Measurements from ENCODE around the gene GOLGA8B. TPM values are rescaled to one million over a fixed set of nuclear protein-coding genes. Genes with fewer than 3 reads are reported as not detected.

The GOLGA8B gene
- total RNA-seq, 1 donor from 2014 or later = 215 TPM

DNA sequence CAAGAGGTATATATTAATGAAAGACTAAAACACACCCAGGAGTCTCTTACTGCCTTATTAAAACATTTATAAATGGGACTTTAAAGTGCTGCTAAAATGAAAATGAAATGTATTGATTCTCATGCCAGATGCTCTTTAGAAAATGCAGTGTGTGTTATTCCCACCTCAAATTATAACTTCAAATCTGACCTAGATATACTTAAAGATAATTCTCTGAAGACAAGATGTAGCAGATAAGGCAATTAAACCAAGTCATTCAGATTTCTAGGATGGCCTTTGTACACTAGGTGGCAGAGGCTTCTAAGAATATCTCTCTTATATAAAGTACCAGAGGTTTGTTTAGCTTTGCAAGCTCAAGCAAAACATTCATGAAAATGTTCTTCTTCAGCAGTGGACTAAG is 26.9 kb upstream of the GOLGA8B start:
- intact Hi-C loops (cut with micrococcal nuclease) = no loop called here
- Mint-ChIP-seq H3K36me3 (ENCODE audit: low read depth) (no peaks in the 10 kb centered on the region), H3K4me1 (ENCODE audit: low read depth) (peaks cover 13% of the 10 kb centered on the region), H3K9me3 (no peaks in the 10 kb centered on the region), H3K4me3 (ENCODE audit: low read depth) (no peak overlapping the region), H3K27ac (no peak overlapping the region), H3K27me3 (ENCODE audit: low read depth) (peaks cover 51% of the 10 kb centered on the region)
- DNase-seq (ENCODE audit: low spot score) = no peak

DNA sequence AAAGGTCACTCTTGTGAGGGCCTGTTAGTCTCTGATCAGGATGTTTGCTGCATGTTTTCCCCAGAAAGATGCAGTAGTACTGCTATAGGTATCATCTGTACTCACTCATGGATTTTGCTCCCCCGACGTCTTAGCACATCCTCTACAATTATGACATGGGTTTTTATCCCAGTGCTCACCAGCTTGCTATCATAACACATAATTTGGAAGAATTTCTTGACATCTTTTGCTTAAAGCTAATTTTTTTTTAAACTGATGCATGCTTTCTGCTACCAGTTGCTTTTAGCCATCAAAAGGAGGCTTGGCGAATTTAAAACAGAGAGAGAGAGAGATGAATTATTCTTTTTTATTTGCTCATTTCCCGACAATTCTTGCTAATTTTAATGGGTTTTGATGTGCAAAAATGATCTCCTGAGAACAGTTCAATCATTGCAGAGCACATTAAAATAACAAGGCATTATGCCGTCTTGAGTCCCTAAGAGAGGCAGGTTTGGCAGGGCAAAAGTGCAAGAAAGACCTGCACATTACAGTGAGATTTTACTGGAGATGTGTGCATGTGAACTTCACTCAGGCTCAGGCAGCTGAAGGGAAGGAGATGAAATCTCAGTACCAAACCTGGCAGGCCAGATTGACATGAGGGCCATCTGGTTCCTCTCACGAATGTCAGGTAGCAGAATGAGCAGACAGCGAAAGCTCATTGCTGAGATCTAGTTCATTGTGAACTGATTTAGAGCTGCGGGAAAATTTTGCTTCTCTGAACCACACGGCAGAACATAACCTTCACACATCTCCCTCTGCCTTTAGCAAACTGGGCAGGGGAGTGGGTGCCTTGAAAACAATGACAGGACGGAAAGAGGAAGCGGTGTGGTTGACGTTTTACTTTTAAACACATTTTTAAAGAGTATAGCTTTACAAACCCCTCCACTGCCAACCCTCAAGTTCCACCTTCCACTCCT is 25.9 kb upstream of the GOLGA8B start:
- no peak overlapping the region for H3K4me3 Mint-ChIP-seq (ENCODE audit: low read depth)
- no peak for DNase-seq (ENCODE audit: low spot score)
- H3K27ac Mint-ChIP-seq = no peak overlapping the region
- no peaks in the 10 kb centered on the region for H3K9me3 Mint-ChIP-seq
- H3K27me3 Mint-ChIP-seq (ENCODE audit: low read depth) = peaks cover 51% of the 10 kb centered on the region
- intact Hi-C loops (cut with micrococcal nuclease) = no loop called here
- H3K4me1 Mint-ChIP-seq (ENCODE audit: low read depth) = peaks cover 13% of the 10 kb centered on the region
- H3K36me3 Mint-ChIP-seq (ENCODE audit: low read depth) = no peaks in the 10 kb centered on the region

DNA sequence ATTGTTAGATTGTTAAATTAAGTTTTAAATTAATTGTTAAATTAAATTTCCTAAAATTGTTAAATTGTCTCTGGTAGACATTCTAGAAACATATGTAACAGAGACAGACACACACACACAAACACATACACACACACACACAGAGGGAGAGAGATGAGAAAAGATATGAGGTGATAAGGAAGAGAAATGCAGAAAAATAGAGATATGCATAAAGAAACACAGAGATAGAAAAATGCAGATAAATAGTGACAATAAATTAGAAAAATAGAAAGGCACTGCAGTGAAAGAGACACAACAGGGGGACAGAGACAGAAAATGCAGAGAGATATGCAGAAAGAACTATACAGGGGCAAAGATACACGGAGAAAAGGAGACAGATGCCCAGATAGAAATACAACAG is 25.1 kb upstream of the GOLGA8B start:
- intact Hi-C loops (cut with micrococcal nuclease) = no loop called here
- Mint-ChIP-seq H3K27me3 (ENCODE audit: low read depth) (peaks cover 57% of the 10 kb centered on the region), H3K9me3 (no peaks in the 10 kb centered on the region), H3K4me3 (ENCODE audit: low read depth) (no peak overlapping the region), H3K36me3 (ENCODE audit: low read depth) (no peaks in the 10 kb centered on the region), H3K27ac (no peak overlapping the region), H3K4me1 (ENCODE audit: low read depth) (peaks cover 13% of the 10 kb centered on the region)
- no peak for DNase-seq (ENCODE audit: low spot score)

DNA sequence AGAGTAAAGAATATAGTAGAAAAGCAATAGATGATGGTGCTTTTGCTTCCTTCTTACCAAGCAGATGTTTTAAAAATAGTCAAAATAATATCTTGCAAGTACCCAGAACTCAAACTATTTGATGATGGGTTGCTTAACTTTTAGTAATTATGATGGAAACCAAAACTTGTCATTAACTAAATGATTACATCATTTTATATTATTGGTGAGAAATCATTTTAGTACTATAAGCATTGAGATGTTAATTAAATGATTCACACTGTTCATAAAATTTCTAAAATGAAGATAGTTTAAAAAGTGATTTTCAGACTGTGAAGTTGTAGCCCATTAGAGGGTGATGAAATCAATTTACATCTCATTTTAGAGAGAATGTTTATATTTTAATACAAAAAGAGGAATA is 24.4 kb upstream of the GOLGA8B start:
- Mint-ChIP-seq H3K4me3 (ENCODE audit: low read depth) (no peak overlapping the region), H3K36me3 (ENCODE audit: low read depth) (no peaks in the 10 kb centered on the region), H3K4me1 (ENCODE audit: low read depth) (peaks cover 13% of the 10 kb centered on the region), H3K27me3 (ENCODE audit: low read depth) (peaks cover 57% of the 10 kb centered on the region), H3K27ac (no peak overlapping the region), H3K9me3 (no peaks in the 10 kb centered on the region)
- intact Hi-C loops (cut with micrococcal nuclease) = no loop called here
- no peak for DNase-seq (ENCODE audit: low spot score)

DNA sequence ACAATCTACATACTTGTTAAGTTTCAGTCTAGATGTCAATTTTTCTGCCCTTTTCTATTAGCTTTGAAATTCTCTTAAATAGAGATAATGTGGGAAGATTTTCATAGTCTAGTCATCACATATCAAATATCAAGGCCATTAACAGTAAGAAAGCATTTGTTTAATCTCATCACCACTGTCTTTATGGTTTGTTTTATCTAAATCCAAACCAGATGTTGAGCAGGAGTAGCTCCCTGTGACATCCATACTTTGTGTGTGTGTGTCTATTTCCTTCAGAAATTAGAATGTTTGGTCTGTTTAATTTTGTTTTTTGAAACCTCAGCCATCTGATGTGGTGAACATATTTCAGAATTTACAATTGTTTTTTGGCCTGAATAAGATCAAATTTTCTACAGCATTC is 23.1 kb upstream of the GOLGA8B start:
- peaks cover 13% of the 10 kb centered on the region for H3K4me1 Mint-ChIP-seq (ENCODE audit: low read depth)
- no peaks in the 10 kb centered on the region for H3K36me3 Mint-ChIP-seq (ENCODE audit: low read depth)
- H3K4me3 Mint-ChIP-seq (ENCODE audit: low read depth) = no peak overlapping the region
- no peak overlapping the region for H3K27ac Mint-ChIP-seq
- peaks cover 56% of the 10 kb centered on the region for H3K27me3 Mint-ChIP-seq (ENCODE audit: low read depth)
- no peak for DNase-seq (ENCODE audit: low spot score)
- intact Hi-C loops (cut with micrococcal nuclease) = no loop called here
- no peaks in the 10 kb centered on the region for H3K9me3 Mint-ChIP-seq

DNA sequence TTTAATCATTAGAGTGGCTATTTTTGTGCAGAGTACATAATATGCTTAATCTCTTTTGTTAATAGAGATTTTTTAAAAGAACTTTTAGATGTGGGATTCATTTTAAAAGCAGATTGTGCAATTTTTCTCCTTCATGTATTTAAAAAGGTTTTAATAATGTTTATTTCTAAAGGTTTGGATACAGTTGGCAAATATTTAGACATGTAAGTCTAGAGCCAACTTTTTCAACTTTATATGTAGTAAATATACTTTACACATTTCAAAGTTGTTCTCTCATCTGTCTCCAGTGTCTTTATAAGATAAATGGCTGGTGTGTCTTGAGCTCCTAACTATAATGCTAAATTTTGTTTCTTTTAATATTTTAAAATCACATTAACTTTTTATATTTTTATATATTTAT is 22.7 kb upstream of the GOLGA8B start:
- Mint-ChIP-seq H3K27me3 (ENCODE audit: low read depth) (peaks cover 54% of the 10 kb centered on the region), H3K27ac (no peak overlapping the region), H3K4me1 (ENCODE audit: low read depth) (peaks cover 13% of the 10 kb centered on the region), H3K4me3 (ENCODE audit: low read depth) (no peak overlapping the region), H3K9me3 (no peaks in the 10 kb centered on the region), H3K36me3 (ENCODE audit: low read depth) (no peaks in the 10 kb centered on the region)
- intact Hi-C loops (cut with micrococcal nuclease) = no loop called here
- no peak for DNase-seq (ENCODE audit: low spot score)

DNA sequence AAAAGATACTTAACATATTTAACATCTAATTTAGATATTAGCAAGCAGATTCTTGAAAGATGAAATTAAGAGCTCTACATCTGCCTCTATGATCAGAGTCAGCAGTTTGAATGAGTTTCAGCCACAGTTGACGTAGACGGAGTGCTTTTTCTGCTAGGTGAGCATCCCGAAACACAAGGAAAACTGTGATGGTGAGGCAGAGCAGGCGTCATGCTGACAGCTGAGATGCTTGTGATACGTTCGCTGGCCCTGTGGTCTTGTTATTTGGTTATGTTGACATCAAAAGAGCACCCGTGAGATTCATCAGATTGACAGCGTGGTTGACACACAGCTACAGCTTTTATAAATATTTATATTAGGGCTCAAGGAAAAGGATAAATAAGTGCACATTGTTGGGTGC is 19.6 kb upstream of the GOLGA8B start:
- no peak overlapping the region for H3K4me3 Mint-ChIP-seq (ENCODE audit: low read depth)
- DNase-seq (ENCODE audit: low spot score) = no peak
- peaks cover 58% of the 10 kb centered on the region for H3K27me3 Mint-ChIP-seq (ENCODE audit: low read depth)
- H3K36me3 Mint-ChIP-seq (ENCODE audit: low read depth) = no peaks in the 10 kb centered on the region
- no peaks in the 10 kb centered on the region for H3K4me1 Mint-ChIP-seq (ENCODE audit: low read depth)
- intact Hi-C loops (cut with micrococcal nuclease) = no loop called here
- H3K27ac Mint-ChIP-seq = no peak overlapping the region
- H3K9me3 Mint-ChIP-seq = no peaks in the 10 kb centered on the region

DNA sequence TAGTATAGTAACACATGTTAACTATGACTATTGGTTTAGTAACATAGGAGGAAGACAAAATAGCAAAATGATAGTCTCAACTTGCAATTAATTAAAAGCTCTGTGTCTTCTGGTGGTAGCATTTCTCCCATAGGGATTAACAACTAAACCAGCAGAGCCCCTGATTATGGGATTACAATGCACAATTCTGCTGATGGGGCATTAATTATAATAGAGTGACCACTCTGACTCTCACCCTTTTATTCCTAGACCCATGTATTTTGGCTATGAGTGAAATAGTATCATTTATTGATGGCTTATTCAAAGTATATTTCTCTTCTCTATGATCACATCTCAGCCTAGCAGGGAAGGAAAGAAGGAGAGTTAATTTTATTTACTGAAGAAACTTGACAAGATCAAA is 17.5 kb upstream of the GOLGA8B start:
- H3K4me3 Mint-ChIP-seq (ENCODE audit: low read depth) = no peak overlapping the region
- H3K9me3 Mint-ChIP-seq = no peaks in the 10 kb centered on the region
- H3K27me3 Mint-ChIP-seq (ENCODE audit: low read depth) = peaks cover 49% of the 10 kb centered on the region
- no peak for DNase-seq (ENCODE audit: low spot score)
- no peaks in the 10 kb centered on the region for H3K4me1 Mint-ChIP-seq (ENCODE audit: low read depth)
- no peaks in the 10 kb centered on the region for H3K36me3 Mint-ChIP-seq (ENCODE audit: low read depth)
- H3K27ac Mint-ChIP-seq = no peak overlapping the region
- intact Hi-C loops (cut with micrococcal nuclease) = no loop called here

DNA sequence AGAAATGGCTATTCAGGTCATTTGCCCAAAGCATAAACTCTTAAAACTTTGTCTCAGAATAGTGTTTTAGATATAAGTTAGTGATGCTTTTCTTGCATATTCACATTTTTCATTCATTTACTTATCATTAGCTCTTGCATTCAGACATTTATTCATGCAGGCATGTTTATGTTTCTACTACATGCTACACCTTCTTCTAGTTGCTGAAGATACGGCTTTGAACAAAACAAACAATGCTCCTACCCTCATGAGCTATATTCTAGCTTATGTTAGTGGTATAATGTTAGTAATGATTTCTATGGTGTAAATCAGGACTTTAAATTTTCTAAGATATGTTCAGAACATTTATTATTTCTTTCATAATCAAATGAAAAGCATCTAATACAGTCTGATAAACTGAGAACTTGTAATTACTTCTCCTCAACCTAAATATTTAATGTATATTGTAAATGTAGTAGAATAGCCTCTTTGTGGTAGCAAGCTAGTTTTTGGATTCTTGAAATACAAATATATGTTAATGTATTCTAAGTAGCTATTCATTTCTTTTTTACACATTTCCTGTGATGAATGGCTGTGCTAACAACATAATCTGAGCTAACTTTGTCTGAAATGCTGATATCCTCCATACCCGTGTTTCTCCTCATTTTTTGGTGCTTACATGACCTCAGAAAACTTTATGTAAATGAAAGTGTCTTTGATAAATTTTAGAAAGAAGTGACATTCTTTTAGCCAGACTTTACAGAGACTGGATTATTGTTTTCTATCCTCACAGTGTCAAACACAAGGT is 15.5 kb upstream of the GOLGA8B start:
- no peaks in the 10 kb centered on the region for H3K4me1 Mint-ChIP-seq (ENCODE audit: low read depth)
- H3K27ac Mint-ChIP-seq = no peak overlapping the region
- H3K4me3 Mint-ChIP-seq (ENCODE audit: low read depth) = no peak overlapping the region
- intact Hi-C loops (cut with micrococcal nuclease) = no loop called here
- DNase-seq (ENCODE audit: low spot score) = no peak
- H3K36me3 Mint-ChIP-seq (ENCODE audit: low read depth) = no peaks in the 10 kb centered on the region
- H3K9me3 Mint-ChIP-seq = no peaks in the 10 kb centered on the region
- peaks cover 47% of the 10 kb centered on the region for H3K27me3 Mint-ChIP-seq (ENCODE audit: low read depth)

DNA sequence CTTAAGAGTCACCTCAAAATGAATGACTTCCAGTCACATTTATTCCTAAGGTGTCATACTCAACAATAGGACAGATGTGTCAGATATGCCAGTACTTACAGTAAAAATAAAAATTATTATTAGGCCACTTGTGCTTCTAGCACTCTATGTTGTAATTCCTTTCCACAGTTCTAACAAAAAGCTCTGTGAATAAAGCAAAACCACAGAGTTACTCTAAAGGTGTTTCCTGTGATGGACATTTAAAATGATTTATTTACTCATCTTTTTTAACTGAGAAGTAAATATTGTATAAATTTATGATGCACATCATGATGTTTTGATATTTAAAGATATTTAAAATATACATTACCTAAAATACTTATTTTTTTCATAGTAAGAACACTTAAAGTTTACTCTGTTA is 13.9 kb upstream of the GOLGA8B start:
- Mint-ChIP-seq H3K27ac (no peak overlapping the region), H3K36me3 (ENCODE audit: low read depth) (no peaks in the 10 kb centered on the region), H3K27me3 (ENCODE audit: low read depth) (peaks cover 46% of the 10 kb centered on the region)

DNA sequence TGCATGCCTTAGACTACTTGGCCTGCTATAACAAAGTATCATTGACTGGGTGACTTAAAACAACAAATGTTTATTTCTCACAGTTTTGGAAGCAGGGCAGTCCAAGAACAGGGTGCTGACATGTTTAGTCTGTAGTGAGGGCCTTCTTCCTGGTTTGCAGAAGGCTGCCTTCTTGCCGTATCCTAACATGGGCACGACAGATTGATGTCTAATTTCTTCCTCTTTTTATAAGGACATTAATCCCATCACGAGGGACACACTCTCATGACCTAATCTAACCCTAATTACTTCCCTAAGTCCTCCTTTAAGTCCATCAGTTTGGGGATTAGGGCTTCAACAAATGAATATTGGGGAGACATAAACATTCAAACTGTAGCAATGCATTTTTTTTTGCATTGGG is 10.9 kb upstream of the GOLGA8B start:
- Mint-ChIP-seq H3K4me1 (ENCODE audit: low read depth) (peaks cover 2% of the 10 kb centered on the region), H3K9me3 (no peaks in the 10 kb centered on the region), H3K27me3 (ENCODE audit: low read depth) (peaks cover 33% of the 10 kb centered on the region), H3K4me3 (ENCODE audit: low read depth) (no peak overlapping the region), H3K36me3 (ENCODE audit: low read depth) (no peaks in the 10 kb centered on the region), H3K27ac (no peak overlapping the region)
- DNase-seq (ENCODE audit: low spot score) = no peak
- intact Hi-C loops (cut with micrococcal nuclease) = no loop called here

More for the DNA sequence above, 13.9 kb upstream of the GOLGA8B start:
- no peak for DNase-seq (ENCODE audit: low spot score)
- Mint-ChIP-seq H3K9me3 (no peaks in the 10 kb centered on the region), H3K4me3 (ENCODE audit: low read depth) (no peak overlapping the region), H3K4me1 (ENCODE audit: low read depth) (no peaks in the 10 kb centered on the region)
- intact Hi-C loops (cut with micrococcal nuclease) = no loop called here

DNA sequence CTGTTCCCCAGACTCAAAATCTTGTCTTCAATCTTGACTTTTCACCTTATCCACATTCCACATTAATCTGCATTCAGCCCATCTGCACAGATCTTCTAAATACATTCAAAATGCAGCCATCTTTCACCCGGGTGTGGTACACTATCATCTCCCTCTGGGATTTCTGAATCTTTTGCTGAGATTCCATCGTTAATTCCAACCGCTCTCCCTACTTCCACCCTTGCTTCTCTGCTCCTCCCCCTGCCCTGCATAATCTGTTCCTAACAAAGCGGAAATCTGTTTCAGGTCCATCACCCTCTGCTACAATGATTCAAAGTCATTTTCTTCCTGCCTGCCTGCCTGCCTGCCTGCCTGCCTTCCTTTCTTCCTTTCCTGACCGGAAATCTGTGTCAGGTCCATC is 7.9 kb upstream of the GOLGA8B start:
- no peak for DNase-seq (ENCODE audit: low spot score)
- intact Hi-C loops (cut with micrococcal nuclease) = no loop called here
- no peaks in the 10 kb centered on the region for H3K9me3 Mint-ChIP-seq
- peaks cover 6% of the 10 kb centered on the region for H3K4me1 Mint-ChIP-seq (ENCODE audit: low read depth)
- no peaks in the 10 kb centered on the region for H3K36me3 Mint-ChIP-seq (ENCODE audit: low read depth)
- H3K27ac Mint-ChIP-seq = no peak overlapping the region
- H3K27me3 Mint-ChIP-seq (ENCODE audit: low read depth) = peaks cover 30% of the 10 kb centered on the region
- no peak overlapping the region for H3K4me3 Mint-ChIP-seq (ENCODE audit: low read depth)

Data from activated T-helper 2 cell treated with anti-CD3 and anti-CD28 coated beads, Interferon-gamma antibody, Interleukin-2, Interleukin-4, amounts not matched to agents 10 μg/mL and 5 μg/mL and 100 μg/mL, durations not matched to agents 14 hours and 24 hours and 36 hours (primary cell).